Suprapubic skin (tissue), 3 donors: ENCODE measurements around the gene FAF2.

Experiments used
- CTCF ChIP-seq, 2 donors: fragments of 200-600 bp in 1 of 2; fragments of 450-650 bp in 1 of 2; sonication (generic) in 1 of 2; IDR thresholded peaks; one replicate each; pipeline ENCODE4 v1.5.1; 2016 to 2019; ENCODE audit warnings: antibody characterized with exemption in 2 of 2, mild to moderate bottlenecking in 1 of 2, moderate library complexity in 1 of 2
- POLR2A ChIP-seq, 2 donors: fragments of 450-650 bp; IDR thresholded peaks; one replicate each; pipeline ENCODE4 v1.6.1; 2017; ENCODE audit warnings: antibody characterized with exemption in 2 of 2, mild to moderate bottlenecking in 2 of 2, moderate library complexity in 2 of 2

DNA sequence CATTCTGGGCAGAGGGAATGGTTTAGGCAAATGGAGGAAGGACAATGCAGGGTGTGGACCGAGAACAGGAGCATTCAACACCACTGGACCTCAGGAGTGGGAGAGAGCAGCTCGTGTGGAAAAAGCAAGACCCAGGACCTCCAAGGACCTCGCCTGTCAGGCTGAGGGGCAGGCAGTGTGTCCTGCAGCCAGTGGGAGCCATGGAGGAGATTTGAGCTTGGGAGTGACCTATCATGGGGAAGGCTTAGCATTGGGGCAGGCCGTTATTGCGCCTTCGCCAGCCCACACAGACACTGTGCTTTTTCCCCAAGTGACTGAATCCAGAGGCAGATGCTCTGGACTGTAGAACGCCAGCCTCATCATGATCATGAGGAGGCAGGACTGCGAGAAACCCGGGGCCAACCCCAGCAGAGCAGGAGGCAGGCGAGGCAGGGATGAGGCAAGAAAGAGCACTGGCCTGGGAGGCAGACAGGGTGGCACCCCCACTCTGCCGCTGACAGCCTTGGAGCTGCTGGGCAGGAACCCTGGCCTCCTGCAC lies 104.2 kb downstream of the FAF2 start:
- TF ChIP-seq CTCF (IDR thresholded peaks at IDR 0.05) (no peak), POLR2A (IDR thresholded peaks at IDR 0.05) (no peak)
